H1 (cell line): ENCODE results near the gene GNA12. TPM values are rescaled to one million over a fixed set of nuclear protein-coding genes. Genes with fewer than 3 reads are reported as not detected.

Experiments
- ASH2L ChIP-seq: fragments of 200-600, 300-600 bp; sonication (generic); IDR thresholded peaks from one replicate; pipeline ENCODE4 v1.7.1; 2017; ENCODE audit warnings: low read length
- JUN ChIP-seq: IDR thresholded peaks from 2 replicates; pipeline ENCODE4 v1.6.1; 2011; ENCODE audit warnings: low read depth, mild to moderate bottlenecking, improper control_type of control experiment, low read length
- JUND ChIP-seq: IDR thresholded peaks from 2 replicates; pipeline ENCODE4 v1.6.1; 2011; ENCODE audit warnings: mild to moderate bottlenecking, improper control_type of control experiment, low read length
- NANOG ChIP-seq: IDR thresholded peaks from 2 replicates; pipeline ENCODE4 v1.6.1; 2011; ENCODE audit warnings: low read length, low read depth, mild to moderate bottlenecking, inconsistent platforms; ENCODE audit not compliant: insufficient read depth, poor library complexity, severe bottlenecking
- PHF8 ChIP-seq: fragments of 200-600 bp; sonication (generic); conservative IDR thresholded peaks from 2 replicates; pipeline ENCODE4 v1.7.1; 2012; ENCODE audit warnings: low read depth, mild to moderate bottlenecking, inconsistent platforms, low read length, moderate library complexity
- TEAD4 ChIP-seq: IDR thresholded peaks from 2 replicates; pipeline ENCODE4 v1.6.1; 2012; ENCODE audit warnings: low read depth, low read length, inconsistent platforms, mixed read lengths
- polyA plus RNA-seq, 7 experiments: library from polyadenylated mRNA; depleted of rRNA in 3 of 7; stranded (reverse) in 5 of 7; unstranded in 2 of 7; fragments of >200 nt in 5 of 7; fragments of 200-250 nt in 2 of 7; gene quantifications; 1 replicate in 5 of 7; 2 replicates in 1 of 7; 4 replicates in 1 of 7; pipeline versions ENCODE4 v1.2.1 to v1.2.3, GENCODE V29; 2011 to 2013; ENCODE audit warnings: missing spikeins in 2 of 7, mixed read lengths in 2 of 7
- total RNA-seq: library from RNA; stranded (reverse); fragmentation: NEBNext Ultra II Directional; extraction: Animal tissue kit (Norgen Biotek cat#: 25700); gene quantifications from 2 replicates; pipeline ENCODE4 v1.2.1, GENCODE V29; 2021
- TF ChIP-seq, protein P1 (sequence below), 3 experiments: IDR thresholded peaks; 1 replicate in 2 of 3; 2 replicates in 1 of 3; pipeline versions ENCODE4 v1.5.1 to v1.6.1; 2011; ENCODE audit warnings: low read length in 3 of 3, mild to moderate bottlenecking in 3 of 3, inconsistent platforms in 2 of 3, low read depth in 1 of 3, moderate library complexity in 1 of 3; ENCODE audit not compliant: insufficient read depth in 1 of 3; ENCODE audit errors: control extremely low read depth in 1 of 3

Gene GNA12
- total and polyA plus RNA-seq, 2 of the 8 experiments (the other 6 are each of a cell fraction or from before 2014, with no cell fraction given), result 96.5 to 109 TPM

GRCh38 chr7:2754912-2755311 is 89.2 kb downstream of the GNA12 start (continued):
- TF ChIP-seq ASH2L, result no peak
- TF ChIP-seq, protein P1, sequence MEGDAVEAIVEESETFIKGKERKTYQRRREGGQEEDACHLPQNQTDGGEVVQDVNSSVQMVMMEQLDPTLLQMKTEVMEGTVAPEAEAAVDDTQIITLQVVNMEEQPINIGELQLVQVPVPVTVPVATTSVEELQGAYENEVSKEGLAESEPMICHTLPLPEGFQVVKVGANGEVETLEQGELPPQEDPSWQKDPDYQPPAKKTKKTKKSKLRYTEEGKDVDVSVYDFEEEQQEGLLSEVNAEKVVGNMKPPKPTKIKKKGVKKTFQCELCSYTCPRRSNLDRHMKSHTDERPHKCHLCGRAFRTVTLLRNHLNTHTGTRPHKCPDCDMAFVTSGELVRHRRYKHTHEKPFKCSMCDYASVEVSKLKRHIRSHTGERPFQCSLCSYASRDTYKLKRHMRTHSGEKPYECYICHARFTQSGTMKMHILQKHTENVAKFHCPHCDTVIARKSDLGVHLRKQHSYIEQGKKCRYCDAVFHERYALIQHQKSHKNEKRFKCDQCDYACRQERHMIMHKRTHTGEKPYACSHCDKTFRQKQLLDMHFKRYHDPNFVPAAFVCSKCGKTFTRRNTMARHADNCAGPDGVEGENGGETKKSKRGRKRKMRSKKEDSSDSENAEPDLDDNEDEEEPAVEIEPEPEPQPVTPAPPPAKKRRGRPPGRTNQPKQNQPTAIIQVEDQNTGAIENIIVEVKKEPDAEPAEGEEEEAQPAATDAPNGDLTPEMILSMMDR (IDR thresholded peaks at IDR 0.05; ENCODE audit: control extremely low read depth in 1 of 3, insufficient read depth in 1 of 3, low read depth in 1 of 3, low read length in 3 of 3), result no peak
- no peak for TF ChIP-seq PHF8
- no peak for TF ChIP-seq JUN
- no peak for TF ChIP-seq JUND
- no peak for TF ChIP-seq TEAD4
- no peak for TF ChIP-seq NANOG
